ENCODE measurements around the gene EXOC6B. TPM values are rescaled to one million over a fixed set of nuclear protein-coding genes. Genes with fewer than 3 reads are reported as not detected.
A peak's percentile ranks its signal among the peaks of the same experiment; 100 is the strongest.

EXOC6B gene
- total RNA-seq, 1 donor from 2014 or later = 104 TPM

GRCh38 chr2:72694715-72695496, 130.9 kb downstream of the EXOC6B start:
- Mint-ChIP-seq H3K4me3 (peak overlapping the region; percentile 48), H3K4me1 (peaks cover 71% of the 10 kb centered on the region), H3K27me3 (ENCODE audit: low read depth) (no peaks in the 10 kb centered on the region), H3K27ac (peak overlapping the region; percentile 97), H3K36me3 (peaks cover 4% of the 10 kb centered on the region), H3K9me3 (no peaks in the 10 kb centered on the region)
- no peak for TF ChIP-seq CTCF (IDR thresholded peaks at IDR 0.05; ENCODE audit: unreplicated experiment)
- peak; percentile 37 to 55 for DNase-seq (ENCODE audit: low spot score in 2 of 2, unreplicated experiment in 2 of 2)

GRCh38 chr2:72689579-72690195, 136.1 kb downstream of the EXOC6B start:
- no peak overlapping the region for H3K4me3 Mint-ChIP-seq
- peaks cover 3% of the 10 kb centered on the region for H3K36me3 Mint-ChIP-seq
- H3K4me1 Mint-ChIP-seq = peaks cover 75% of the 10 kb centered on the region
- TF ChIP-seq CTCF (IDR thresholded peaks at IDR 0.05; ENCODE audit: unreplicated experiment) = no peak
- peak overlapping the region; percentile 74 for H3K27ac Mint-ChIP-seq
- DNase-seq (ENCODE audit: low spot score in 2 of 2, unreplicated experiment in 2 of 2) = no peak
- H3K27me3 Mint-ChIP-seq (ENCODE audit: low read depth) = no peaks in the 10 kb centered on the region
- no peaks in the 10 kb centered on the region for H3K9me3 Mint-ChIP-seq

GRCh38 chr2:72685638-72686213, 140.1 kb downstream of the EXOC6B start:
- H3K4me3 Mint-ChIP-seq = no peak overlapping the region
- no peak for DNase-seq (ENCODE audit: low spot score in 2 of 2, unreplicated experiment in 2 of 2)
- H3K36me3 Mint-ChIP-seq = peaks cover 7% of the 10 kb centered on the region
- no peaks in the 10 kb centered on the region for H3K27me3 Mint-ChIP-seq (ENCODE audit: low read depth)
- peaks cover 74% of the 10 kb centered on the region for H3K4me1 Mint-ChIP-seq
- no peak for TF ChIP-seq CTCF (IDR thresholded peaks at IDR 0.05; ENCODE audit: unreplicated experiment)
- H3K9me3 Mint-ChIP-seq = no peaks in the 10 kb centered on the region
- peak overlapping the region; percentile 87 for H3K27ac Mint-ChIP-seq

GRCh38 chr2:72682061-72682460, 143.8 kb downstream of the EXOC6B start:
- DNase-seq (ENCODE audit: low spot score in 2 of 2, unreplicated experiment in 2 of 2) = no peak
- Mint-ChIP-seq H3K4me3 (no peak overlapping the region), H3K36me3 (peaks cover 13% of the 10 kb centered on the region), H3K9me3 (no peaks in the 10 kb centered on the region), H3K27me3 (ENCODE audit: low read depth) (no peaks in the 10 kb centered on the region), H3K27ac (peak overlapping the region; percentile 91), H3K4me1 (peaks cover 66% of the 10 kb centered on the region)
- no peak for TF ChIP-seq CTCF (IDR thresholded peaks at IDR 0.05; ENCODE audit: unreplicated experiment)

- Mint-ChIP-seq H3K27ac (peak overlapping the region; percentile 91), H3K27me3 (ENCODE audit: low read depth) (no peaks in the 10 kb centered on the region), H3K4me1 (peaks cover 70% of the 10 kb centered on the region), H3K36me3 (peaks cover 13% of the 10 kb centered on the region), H3K9me3 (no peaks in the 10 kb centered on the region), H3K4me3 (no peak overlapping the region)
- no peak for TF ChIP-seq CTCF (IDR thresholded peaks at IDR 0.05; ENCODE audit: unreplicated experiment)
- no peak for DNase-seq (ENCODE audit: low spot score in 2 of 2, unreplicated experiment in 2 of 2)
Measured at GRCh38 chr2:72681016-72681995, 144.5 kb downstream of the EXOC6B start.
